Measurements from ENCODE around the gene ANKRD13A.
"Not testable (repeated sequence)": the region's sequence is repeated elsewhere in the genome, so short reads cannot be mapped to it uniquely, and the experiment has no call there.

DNA sequence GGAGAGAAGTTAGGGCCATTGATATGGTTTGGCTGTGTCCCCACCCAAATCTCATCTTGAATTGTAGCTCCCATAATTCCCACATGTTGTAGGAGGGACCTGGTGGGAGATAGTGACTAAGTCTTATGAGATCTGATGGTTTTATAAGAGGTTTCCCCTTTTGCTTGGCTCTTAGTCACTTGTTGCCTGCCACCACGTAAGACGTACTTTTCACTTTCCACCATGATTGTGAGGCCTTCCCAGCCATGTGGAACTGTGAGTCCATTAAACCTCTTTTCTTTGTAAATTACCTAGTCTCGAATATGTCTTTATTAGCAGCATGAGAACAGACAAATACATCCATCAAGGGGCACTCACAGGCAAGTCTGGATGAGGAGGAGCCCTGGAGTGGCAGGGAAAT lies 57.4 kb downstream of the ANKRD13A start:
- TF ChIP-seq, protein P1, sequence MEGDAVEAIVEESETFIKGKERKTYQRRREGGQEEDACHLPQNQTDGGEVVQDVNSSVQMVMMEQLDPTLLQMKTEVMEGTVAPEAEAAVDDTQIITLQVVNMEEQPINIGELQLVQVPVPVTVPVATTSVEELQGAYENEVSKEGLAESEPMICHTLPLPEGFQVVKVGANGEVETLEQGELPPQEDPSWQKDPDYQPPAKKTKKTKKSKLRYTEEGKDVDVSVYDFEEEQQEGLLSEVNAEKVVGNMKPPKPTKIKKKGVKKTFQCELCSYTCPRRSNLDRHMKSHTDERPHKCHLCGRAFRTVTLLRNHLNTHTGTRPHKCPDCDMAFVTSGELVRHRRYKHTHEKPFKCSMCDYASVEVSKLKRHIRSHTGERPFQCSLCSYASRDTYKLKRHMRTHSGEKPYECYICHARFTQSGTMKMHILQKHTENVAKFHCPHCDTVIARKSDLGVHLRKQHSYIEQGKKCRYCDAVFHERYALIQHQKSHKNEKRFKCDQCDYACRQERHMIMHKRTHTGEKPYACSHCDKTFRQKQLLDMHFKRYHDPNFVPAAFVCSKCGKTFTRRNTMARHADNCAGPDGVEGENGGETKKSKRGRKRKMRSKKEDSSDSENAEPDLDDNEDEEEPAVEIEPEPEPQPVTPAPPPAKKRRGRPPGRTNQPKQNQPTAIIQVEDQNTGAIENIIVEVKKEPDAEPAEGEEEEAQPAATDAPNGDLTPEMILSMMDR (IDR thresholded peaks at IDR 0.05; ENCODE audit: low read depth, low read length), result not testable (repeated sequence)
- not testable (repeated sequence) for TF ChIP-seq POLR2A (IDR thresholded peaks at IDR 0.05; ENCODE audit: extremely low read depth, insufficient read length)
- TF ChIP-seq, protein P2, sequence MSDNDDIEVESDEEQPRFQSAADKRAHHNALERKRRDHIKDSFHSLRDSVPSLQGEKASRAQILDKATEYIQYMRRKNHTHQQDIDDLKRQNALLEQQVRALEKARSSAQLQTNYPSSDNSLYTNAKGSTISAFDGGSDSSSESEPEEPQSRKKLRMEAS (IDR thresholded peaks at IDR 0.05; ENCODE audit: low read depth, low read length), result not testable (repeated sequence)
